Renal cortical epithelial cell (primary cell): Measurements from ENCODE around the gene LRMDA. TPM values are rescaled to one million over a fixed set of nuclear protein-coding genes. Genes with fewer than 3 reads are reported as not detected.

ENCODE experiments used
- DNase-seq: peaks from one replicate; pipeline ENCODE4 v3.0.0-alpha.2; 2011; ENCODE audit warnings: low read depth
- total RNA-seq: library from RNA; depleted of rRNA; stranded (reverse); fragments of >200 nt; gene quantifications from 2 replicates; pipeline ENCODE4 v1.2.3, GENCODE V29; 2014

The LRMDA gene
- total RNA-seq, 1 donor from 2014 or later = 11.7 TPM

DNA sequence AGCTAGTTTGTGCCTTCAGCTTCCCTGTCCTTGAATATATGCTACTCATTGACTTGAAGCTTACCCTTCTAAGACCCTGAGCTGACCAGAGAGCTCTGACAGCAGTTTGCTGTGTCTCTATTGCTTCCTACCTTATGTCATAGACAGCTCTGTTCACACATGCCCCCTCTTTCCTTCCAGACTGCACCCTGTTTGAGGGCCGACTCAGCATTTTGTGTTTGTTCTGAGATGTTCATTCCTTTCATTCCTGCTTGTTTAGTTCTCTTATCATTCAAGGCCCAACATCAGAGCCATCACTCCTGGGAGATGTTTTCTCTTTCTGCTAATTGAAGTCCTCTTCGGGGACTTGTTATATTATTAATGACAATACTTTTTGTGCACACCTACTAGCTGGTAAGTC lies 518.9 kb downstream of the LRMDA start:
- no peak for DNase-seq

DNA sequence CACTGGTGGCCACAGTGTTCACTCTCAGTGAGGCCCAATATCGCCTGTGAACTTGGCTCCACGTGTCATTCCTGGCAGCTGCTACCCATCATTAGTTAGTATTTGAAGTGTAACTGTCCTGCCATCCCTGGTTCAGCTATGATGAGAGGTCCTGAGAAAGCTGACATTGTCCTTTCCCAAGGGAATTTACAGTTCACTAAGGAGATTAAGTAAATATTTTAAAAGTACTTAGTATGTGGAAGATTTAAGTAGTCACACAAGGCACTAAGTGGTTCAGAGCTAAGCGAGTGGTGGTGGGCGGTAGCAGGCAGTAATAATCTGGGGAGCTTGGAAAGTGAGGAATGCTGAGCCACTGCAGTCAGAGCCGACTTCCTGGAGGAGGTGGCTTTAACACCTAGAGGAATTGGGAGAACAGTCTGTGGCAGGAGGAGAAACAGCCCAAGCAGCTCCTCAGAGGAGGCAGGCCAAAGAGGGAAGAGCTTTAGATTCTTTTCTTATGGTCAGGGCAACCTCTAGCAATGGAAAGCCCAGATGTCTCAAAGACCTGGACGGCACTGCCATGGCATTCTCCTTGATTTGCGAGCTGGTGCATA lies 519.7 kb downstream of the LRMDA start:
- no peak for DNase-seq

DNA sequence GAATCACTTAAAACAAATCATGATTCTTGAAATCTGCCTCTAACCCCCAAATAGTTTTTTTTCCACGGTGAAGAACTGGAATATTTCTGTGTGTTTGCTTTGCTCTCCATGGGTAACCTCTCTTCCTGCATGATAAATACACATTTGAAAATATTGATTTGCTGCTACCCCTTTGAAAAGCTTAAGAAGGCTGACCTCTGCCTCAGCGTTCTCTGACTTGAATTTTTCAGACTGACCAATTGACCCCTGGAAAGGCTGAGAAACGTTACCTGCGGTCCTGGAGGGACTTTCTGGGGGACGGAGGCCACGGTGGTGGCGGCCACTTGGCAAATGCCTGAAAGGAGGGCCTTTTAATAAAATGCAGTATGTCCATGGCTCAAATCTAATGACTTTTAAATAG lies 520.2 kb downstream of the LRMDA start:
- no peak for DNase-seq

DNA sequence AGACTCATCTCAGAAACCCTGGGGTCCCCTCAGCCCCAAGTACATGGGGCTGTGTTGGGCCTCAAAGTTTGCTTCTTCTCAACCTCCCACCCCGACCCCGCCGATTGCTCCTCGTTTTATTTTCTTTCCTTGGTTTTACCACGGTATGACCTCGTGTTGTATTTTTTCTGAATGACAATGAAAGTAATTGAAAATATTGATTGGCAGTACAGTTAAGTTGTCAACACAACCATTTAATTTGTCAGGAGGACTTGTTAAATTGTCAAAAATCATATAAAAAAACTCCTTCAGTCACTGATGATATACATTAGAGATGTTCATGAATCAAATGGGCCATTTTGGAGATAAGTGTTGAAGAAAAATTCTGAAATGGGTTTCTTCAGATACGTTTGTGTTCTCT lies 520.7 kb downstream of the LRMDA start:
- no peak for DNase-seq

DNA sequence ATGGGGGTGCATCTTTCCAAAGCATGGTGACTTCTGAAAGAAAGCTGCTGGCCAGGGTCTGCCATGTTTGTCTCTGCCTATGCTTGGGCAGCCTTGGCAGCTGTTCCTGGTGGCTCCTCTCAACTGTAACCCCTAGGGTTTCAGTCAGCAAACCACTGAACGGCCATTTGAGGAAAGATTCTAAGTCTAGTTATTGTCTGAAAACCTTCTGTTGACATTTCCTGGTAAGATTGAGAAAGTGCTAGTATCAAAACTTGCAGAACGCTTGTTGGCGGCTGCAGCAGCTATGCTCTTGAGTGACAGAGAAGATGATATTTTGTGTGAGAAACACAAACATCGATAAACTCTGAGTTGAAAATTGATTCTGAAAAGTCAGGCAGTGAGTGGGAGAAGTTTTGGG lies 523.1 kb downstream of the LRMDA start:
- DNase-seq = no peak

DNA sequence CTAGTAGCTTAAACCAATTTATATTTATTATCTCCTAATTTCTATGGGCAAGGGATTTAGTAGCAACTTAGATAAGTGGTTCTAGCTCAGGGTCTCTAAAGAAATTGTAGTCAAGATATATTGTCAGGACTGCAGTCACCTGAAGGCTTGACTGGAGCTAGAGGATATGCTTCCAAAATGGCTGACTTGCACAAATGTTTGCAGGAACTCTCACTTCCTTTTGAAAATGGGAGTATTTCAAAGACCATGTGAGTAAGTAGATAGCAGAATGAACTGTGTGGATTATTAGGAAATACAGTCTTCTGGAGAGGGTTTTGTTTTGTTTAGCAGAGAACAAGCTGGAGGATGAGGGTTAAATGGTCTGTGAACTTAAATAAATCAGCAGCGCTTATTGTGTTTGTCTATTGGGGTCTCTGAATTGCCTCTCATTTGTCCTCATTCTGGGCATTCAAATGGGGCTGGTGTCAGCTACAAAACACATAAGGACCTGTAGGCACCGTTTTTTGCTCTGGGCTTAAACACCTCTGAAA lies 524.6 kb downstream of the LRMDA start:
- no peak for DNase-seq

DNA sequence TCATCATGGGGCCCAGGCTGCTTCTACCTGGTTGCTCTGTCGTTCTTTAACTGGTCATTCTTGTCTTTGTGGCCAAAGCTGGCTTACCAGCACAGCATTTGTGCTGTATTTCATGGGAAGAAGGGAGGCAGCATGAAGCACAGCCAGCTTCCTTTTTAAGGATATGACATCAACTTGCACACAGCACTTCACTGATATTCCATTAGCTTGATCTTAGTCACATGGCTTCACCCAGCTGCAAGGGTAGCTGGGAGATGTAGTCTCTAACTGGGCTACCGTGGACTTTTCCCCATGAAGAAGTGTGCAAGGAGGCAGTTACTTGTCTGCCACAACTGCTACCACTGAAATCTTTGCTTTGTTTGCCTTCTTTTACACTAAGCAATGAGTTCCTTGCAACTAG lies 525.2 kb downstream of the LRMDA start:
- no peak for DNase-seq

DNA sequence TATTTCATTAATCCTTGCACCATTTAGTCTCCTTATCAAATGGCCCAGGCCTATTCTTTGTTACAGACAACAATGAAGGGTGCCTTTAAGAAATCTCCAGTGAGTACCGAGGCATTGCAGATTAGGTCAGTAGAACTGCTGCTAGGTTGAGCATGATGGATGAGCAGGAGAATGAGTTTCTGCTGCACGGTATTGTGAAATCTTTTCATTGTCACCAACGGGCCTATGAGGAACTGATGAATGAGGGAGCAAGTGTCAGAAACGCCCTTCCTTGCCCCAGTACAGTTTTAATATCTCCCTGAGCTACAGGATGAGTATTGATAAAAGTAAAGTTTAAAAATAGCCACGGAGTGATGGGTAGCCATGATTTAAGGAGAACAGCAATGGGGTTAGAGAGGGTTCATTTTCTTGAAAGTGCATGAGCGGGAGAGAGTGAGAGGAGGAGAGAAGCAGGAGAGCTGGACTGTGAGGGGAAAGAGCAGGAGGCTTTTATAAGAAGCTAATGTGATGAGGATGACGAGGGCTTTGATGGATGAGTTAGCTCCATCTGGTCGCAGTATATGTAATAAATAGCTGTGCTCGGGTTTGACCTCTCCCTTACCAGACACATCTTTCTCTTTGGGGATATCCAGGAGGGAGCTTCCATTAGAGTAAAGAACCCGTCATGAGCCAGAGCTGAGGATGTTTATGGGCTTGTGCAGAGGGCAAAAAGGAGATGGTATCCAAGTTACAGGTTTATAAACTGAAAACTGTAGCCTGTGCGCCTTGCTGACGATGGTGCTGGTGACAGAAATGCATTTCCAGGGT lies 526.1 kb downstream of the LRMDA start:
- DNase-seq = peak; percentile 10

DNA sequence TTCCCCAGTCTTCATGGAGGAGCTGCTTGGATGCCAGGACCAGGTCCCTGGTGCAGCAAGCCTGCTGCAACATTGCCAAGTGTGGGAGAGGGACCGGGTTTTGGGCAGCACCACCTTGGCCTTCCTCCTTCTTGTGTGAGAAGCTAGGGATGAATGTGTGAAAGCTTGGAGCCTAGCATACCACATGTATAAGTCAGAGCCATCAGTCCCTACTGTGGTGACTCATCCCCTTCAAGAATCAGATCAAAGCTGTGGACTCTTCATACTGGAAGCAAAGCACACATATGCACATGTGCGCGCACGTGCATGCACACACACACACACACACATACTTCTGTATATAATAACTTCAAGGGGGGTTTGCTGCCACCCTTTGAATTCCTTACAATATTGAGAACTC lies 527.8 kb downstream of the LRMDA start:
- peak; percentile 89 for DNase-seq

DNA sequence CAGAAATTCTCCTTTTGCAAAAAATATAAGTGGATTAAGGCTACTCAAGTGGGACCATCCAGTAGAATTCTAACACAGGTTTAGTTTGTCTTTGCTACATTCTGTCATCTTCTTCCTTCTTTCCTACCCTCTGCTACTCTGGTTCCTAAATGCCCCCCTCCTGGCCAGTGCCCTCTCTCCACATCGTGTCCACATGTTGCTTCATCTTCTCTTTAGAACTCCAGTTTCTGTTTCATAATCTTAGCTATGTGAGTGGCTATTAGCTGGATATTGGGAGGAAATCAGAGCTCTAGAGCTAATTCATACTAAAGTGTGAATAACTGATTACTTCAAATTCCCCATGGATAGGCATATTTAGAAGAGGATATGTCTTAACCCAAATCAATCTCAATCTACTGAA lies 528.5 kb downstream of the LRMDA start:
- no peak for DNase-seq

DNA sequence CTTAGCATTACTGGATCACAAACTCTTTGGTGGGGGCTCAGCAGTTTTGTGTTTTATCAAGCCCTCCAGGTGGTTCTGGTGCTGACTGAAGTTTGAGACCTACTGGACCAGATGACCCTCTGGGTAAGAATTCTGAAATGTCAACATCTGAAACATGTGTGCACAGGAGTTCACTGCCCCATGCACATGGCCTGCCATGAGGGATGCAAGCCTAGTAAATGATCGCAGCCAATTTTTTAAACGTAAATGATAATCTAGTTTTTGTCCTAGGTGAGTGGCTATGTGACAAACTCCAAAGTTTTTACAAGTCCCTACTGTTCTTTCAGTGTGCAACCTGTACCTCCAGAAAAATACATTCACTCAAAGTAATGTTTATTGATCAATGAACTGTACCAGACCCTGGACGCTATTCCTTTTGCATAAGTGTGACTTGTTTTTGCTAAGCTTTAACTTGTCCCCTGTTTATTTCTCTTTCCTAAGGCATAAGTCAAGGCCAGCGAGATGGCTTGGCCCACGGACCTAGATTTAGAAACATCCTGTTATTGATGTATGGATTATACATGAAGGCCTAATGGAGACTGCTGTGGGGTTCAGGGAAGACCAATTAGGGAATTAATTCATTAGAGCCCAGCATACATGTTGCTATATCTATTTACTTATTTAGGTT lies 531.1 kb downstream of the LRMDA start:
- DNase-seq = no peak

DNA sequence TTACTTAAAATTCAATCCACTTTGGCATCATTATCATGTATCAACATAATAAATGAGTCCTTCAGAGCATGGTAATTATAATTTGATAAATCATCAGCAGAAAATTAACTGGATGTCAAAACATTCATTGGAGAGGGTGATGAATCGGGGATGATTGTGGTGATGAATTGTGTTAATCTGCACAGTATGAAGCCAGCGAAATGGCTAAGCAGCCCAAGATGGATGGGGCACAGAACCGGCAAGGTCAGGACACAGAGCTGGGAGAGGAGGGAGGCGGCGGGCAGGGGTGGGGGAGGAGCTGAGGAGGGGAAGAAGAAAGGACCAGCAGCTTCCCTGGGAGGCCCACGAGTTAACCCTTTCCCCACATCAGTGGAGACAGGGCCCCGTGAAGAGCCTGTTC lies 536.1 kb downstream of the LRMDA start:
- no peak for DNase-seq

DNA sequence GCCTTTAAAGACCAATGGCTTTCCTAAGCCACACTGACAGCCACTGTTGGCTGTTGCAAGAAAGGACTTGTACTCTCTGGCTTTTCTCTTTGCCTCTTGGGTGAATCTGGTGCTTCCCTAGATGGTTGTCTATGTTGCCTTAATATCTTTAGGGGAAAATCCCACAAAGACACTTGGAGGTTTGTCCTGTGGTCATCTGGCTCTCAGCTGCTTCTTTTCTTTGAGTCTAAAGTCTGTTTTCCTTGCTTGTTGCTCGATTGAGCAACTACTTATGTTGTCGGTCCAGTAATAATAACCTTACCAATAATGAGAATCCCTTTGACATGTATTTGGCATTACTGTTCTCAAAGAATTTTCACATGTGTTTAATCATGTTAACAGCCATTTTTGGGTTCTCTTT lies 537.6 kb downstream of the LRMDA start:
- no peak for DNase-seq

DNA sequence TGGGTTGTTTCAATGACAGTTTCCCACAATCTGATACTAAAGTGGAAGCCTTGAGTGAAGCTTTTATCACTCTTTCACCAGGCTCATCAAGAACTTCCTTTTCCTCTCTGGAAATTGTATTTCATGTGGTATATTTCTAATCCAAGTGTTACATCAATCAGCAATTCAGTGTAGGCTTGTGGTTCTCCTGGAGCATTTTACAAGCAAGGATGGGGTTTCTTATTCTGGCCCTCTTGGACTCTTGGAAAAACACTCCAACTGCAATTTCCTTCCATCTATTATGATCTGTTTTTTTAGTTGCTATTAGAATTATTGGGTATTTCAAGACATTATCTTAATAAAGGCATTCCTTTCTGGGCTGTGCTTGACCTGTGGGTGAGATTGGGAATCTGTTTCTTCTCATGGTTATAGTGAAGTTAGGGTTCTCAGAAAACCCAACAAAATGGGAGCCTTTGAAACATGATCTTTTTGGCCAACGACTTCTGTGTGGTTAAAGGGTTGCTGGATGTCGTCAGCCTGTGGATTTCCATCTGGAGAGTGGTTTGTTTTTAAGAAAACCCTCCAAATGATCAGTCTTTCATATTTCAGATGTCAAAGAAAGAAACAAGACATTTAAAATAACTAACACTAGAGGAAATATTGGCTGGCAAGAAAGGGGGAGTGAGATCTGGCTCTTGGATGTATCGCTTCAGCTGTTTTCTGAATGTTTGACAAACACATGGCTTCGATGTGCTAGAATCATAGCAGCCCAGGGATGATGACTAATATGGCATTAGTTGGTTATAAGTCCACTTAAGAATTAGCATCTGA lies 540.2 kb downstream of the LRMDA start:
- DNase-seq = no peak

DNA sequence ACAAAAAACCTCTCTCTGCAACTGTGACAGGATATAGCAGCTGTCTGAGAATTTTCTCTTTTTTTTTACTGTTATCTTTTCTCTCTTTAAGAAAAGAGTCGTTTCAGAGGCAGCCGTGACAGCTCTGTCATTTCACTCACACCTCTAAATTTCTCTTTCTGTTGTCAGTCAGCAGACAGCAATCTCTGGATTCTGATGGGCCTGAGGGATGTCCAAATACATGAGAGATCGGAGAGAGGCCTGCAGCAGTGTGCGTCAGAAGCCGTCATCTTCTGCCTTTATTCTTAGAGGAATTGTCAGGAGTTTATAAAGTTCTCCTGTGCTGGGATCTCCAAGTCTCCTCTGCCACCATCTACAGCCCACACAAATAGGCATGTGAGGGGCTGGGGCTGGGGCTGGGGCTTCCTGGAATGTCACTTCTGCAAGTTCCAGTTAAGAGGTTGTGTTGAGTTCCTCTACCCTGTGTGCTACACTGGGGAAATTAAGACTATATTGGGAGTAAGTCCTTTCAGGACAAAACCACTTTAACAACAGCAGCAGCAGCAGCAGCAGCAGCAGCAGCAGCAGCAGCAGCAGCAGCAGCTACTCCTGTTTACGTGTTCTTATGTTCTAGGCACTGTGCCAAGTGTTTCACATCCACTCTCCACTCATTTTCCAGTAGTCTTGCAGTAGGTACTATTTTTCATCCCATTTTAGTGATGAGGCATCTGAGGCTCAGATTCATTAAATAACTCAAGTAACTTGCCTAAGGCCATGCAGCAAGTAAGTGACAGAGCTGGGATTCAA lies 541.3 kb downstream of the LRMDA start:
- DNase-seq = peak; percentile 37

DNA sequence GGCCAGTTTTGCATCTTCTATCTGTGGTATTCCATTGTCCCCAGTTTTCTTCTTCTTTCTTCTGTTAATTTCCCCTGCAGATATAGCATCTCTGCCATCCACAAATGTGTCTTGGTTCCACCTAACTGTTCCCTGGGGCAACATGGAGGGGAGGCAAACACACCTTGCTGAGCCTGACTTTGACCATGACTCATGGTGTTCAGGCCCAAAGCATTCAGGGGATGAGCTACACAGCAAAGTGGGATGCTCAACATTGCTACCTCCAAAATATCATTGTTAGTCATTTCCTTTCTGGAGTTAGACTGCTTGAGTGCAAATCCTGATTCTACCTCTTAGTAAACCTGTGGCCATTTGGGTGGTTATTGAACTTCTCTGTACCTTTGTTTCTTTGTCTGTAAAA lies 542.7 kb downstream of the LRMDA start:
- no peak for DNase-seq

DNA sequence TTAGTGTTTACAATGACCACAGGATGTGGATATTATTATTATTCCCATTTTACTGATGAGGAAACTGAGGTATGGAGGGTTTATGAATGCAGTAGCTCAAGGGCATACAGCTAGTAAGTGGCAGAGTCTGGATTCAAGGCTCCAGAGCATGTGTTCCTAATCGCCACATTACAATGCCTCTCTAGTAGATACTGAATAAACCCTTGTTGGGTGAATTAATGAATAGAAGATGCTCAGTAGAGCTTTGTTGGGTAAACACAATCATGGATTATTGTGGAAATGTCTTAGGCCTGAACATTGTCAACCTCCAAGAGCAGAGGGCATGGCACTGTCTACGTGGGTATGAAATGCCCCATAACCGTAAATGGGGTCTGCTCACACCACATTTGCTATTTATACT lies 545.3 kb downstream of the LRMDA start:
- no peak for DNase-seq

DNA sequence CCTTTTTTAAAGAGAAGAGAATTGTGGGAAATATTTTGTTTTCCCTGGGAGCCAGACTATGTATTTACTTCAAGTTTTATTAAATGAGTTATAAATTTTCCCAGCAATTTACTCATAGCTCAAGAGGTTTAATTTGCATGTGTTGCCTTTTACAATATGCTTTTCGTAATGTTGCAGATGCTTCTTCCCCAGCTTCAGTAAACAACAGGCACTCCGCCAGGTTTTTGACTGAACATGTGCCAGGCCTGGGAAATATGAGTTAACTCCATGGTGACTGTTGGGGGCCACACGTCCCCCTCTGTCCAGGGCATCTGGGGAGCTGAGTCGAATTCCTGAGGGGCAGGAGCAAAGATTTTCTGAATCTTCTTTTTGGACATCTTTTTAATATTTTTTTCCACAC lies 545.7 kb downstream of the LRMDA start:
- DNase-seq = no peak

DNA sequence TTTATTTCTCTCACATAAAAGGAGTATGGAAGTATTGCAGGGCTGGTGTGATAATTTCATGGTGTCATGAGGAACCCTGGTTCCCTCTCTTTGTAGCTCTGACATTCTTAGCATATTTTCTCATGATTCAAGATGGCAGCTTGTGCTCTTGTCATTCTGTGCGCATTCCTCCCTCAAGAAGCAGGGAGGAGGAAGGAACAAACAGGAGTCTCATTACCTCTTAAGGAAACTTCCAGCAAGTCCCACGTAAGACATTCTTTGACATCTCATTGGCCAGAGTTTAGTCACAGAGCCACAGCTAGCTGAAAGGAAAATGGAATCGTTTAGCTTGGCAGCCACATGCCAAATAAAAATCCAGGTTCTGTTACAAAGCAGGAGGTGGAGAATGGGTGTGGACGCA lies 546.8 kb downstream of the LRMDA start:
- peak; percentile 19 for DNase-seq

DNA sequence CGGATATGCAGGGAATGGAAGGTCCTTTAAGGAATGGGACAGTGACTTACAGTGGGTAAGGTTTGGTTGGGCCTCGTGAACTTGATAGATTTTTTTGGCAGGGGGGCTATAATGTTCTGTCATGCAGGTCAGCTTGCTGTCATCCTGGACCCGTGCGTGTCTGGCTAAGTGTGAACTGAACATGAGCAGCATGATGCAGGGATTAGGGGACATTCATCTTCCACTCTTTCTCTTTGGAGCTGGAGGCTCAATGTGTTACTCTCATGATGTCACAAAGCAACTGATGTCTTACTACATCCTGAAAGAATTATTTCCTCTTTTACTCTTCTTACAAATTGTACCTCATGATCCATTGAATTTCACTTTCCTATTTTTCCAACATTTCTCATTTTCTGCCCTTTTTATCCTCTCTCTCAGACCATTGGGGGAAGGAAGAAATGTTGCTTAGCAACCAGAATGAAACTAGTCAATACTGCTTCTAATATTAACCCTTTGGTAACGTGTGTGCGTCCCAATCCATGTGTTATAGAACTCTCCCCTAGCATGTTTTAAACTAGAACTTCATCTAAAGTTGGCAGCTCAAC lies 549.1 kb downstream of the LRMDA start:
- no peak for DNase-seq
